HG02840 (cell line): ENCODE results near the gene PLCH1.

Experiments
- ATAC-seq: cut with Tn5 transposase; IDR thresholded peaks from one replicate; pipeline ENCODE4 v1.9.1; 2021; ENCODE audit warnings: mild to moderate bottlenecking, moderate library complexity, moderate number of reproducible peaks; ENCODE audit not compliant: unreplicated experiment, low FRiP score

The PLCH1 gene

GRCh38 chr3:155327871-155328270 is 417.0 kb downstream of the PLCH1 start:
- ATAC-seq: no peak

GRCh38 chr3:155327430-155327829 is 417.4 kb downstream of the PLCH1 start:
- no peak for ATAC-seq

DNA sequence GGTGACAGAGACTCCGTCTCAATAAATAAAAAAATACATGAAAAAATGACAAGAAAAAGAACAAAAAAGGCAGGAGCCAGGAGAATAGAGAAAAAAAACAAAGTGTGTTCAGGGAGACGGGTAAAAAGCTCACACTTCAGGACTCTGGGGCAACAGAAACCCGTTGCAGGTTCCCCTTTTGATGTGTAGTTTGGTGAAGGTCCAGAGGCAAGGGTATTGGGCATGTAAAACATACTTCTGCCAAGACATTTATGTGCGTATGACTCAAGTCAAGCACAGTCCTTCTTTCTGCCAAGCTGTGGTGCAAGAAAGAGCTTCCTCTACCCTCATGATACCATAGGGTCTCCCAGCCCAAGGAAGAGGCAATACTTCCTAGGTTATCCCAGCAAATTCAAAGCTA is 418.0 kb downstream of the PLCH1 start:
- no peak for ATAC-seq

- ATAC-seq: no peak
Observed at GRCh38 chr3:155326244-155326643, 418.6 kb downstream of the PLCH1 start.
